Measurements from ENCODE around the gene NDUFAF8.

GRCh38 chr17:81264640-81265039 is 25.5 kb downstream of the NDUFAF8 start:
- TF ChIP-seq CTCF (conservative IDR thresholded peaks at IDR 0.05; ENCODE audit: low read length) (no peak), EZH2phosphoT487 (IDR thresholded peaks at IDR 0.05; ENCODE audit: borderline replicate concordance, low read depth, low read length) (no peak)
